22Rv1 (cell line): Measurements from ENCODE around the gene FCHSD2.

Source experiments
- ZFX ChIP-seq: fragments of 450-650 bp; IDR thresholded peaks from 2 replicates; pipeline ENCODE4 v1.6.1; 2017; ENCODE audit warnings: antibody characterized with exemption, borderline replicate concordance
- TF ChIP-seq, protein P1 (sequence below): fragments of 450-650 bp; IDR thresholded peaks from 2 replicates; pipeline ENCODE4 v1.5.1; 2017; ENCODE audit warnings: mild to moderate bottlenecking

DNA sequence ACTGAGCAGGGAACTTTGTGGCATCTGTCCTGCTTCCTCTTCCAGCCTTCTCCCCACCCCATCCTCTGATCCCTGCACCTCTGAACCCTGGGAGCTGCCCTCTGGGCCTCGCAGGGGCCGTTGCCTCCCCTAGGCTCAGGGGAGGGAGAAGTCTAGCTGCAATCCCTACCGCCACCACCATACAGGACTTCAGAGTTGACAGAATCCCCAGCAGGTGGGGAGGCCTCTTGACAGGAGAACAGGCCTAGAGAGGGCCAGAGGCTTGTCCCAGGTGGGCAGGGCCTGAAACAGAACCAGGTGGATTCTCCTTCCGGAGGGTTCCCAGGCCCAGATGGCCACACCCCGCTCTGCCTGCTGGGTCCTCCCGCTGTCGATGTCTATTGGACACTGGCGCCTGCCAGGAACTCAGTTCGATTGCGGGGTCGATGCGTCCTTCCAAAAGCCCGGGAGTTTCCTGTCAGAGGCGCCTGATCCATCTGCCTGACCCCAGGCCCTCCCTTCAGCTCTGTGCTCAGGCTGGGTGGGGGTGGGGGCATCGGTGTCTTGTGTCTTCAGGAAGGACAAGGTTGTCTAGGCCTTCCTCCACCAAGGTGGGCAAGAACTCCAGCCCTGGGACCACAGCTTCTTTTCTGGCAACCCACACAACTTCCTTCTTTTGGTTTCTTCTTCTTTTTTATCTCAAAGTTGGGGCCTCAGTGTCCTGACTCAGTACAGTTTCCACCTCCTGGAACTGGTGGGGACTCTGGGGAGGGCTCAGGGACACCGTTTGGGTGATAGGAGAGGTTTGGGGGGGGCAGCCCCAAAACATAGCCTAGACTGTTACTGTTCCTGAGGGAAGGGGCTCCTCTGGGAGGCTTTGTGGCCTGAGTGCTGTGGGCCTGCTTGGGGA, 354.7 kb downstream of the FCHSD2 start:
- TF ChIP-seq, protein P1, sequence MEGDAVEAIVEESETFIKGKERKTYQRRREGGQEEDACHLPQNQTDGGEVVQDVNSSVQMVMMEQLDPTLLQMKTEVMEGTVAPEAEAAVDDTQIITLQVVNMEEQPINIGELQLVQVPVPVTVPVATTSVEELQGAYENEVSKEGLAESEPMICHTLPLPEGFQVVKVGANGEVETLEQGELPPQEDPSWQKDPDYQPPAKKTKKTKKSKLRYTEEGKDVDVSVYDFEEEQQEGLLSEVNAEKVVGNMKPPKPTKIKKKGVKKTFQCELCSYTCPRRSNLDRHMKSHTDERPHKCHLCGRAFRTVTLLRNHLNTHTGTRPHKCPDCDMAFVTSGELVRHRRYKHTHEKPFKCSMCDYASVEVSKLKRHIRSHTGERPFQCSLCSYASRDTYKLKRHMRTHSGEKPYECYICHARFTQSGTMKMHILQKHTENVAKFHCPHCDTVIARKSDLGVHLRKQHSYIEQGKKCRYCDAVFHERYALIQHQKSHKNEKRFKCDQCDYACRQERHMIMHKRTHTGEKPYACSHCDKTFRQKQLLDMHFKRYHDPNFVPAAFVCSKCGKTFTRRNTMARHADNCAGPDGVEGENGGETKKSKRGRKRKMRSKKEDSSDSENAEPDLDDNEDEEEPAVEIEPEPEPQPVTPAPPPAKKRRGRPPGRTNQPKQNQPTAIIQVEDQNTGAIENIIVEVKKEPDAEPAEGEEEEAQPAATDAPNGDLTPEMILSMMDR, result peak; percentile 10; the same call in 1 of the 2 replicates
- no peak for TF ChIP-seq ZFX
